Epithelial cell of prostate (primary cell): ENCODE results near the gene ANO10.
"Not testable (repeated sequence)": the region's sequence is repeated elsewhere in the genome, so short reads cannot be mapped to it uniquely, and the experiment has no call there.

Experiments used
- DNase-seq: peaks from one replicate; pipeline ENCODE4 v3.0.0-alpha.2; 2011; ENCODE audit warnings: low read depth, low spot score
- H3K27ac ChIP-seq: fragments of 450-650 bp; 2 replicates; pipeline ENCODE4 v1.5.1; 2017; ENCODE audit warnings: mild to moderate bottlenecking

Gene ANO10

GRCh38 chr3:43490640-43491185, 131.1 kb downstream of the ANO10 start:
- no peak for DNase-seq
- no peak overlapping the region for H3K27ac ChIP-seq

GRCh38 chr3:43489930-43490329, 131.9 kb downstream of the ANO10 start:
- DNase-seq, result no peak
- no peak overlapping the region for H3K27ac ChIP-seq

- no peak overlapping the region for H3K27ac ChIP-seq
- no peak for DNase-seq
Measured at GRCh38 chr3:43485931-43486330, 135.9 kb downstream of the ANO10 start.

- no peak for DNase-seq
- no peak overlapping the region for H3K27ac ChIP-seq
Measured at GRCh38 chr3:43484926-43485488, 136.8 kb downstream of the ANO10 start.

GRCh38 chr3:43481375-43481774, 140.4 kb downstream of the ANO10 start:
- DNase-seq, result no peak
- no peak overlapping the region for H3K27ac ChIP-seq

GRCh38 chr3:43478839-43479238, 143.0 kb downstream of the ANO10 start:
- H3K27ac ChIP-seq, DNase-seq: not testable (repeated sequence)

- no peak for DNase-seq
Measured at GRCh38 chr3:43478118-43478785, 143.6 kb downstream of the ANO10 start.

GRCh38 chr3:43477600-43477999, 144.2 kb downstream of the ANO10 start:
- no peak overlapping the region for H3K27ac ChIP-seq

More at GRCh38 chr3:43478118-43478785, 143.6 kb downstream of the ANO10 start:
- H3K27ac ChIP-seq, result no peak overlapping the region

GRCh38 chr3:43473737-43474136, 148.1 kb downstream of the ANO10 start:
- no peak overlapping the region for H3K27ac ChIP-seq
- DNase-seq, result no peak

More at GRCh38 chr3:43477600-43477999, 144.2 kb downstream of the ANO10 start:
- DNase-seq, result no peak

GRCh38 chr3:43473244-43473643, 148.6 kb downstream of the ANO10 start:
- no peak overlapping the region for H3K27ac ChIP-seq
- no peak for DNase-seq

- no peak overlapping the region for H3K27ac ChIP-seq
- no peak for DNase-seq
Measured at GRCh38 chr3:43468133-43468532, 153.7 kb downstream of the ANO10 start.

GRCh38 chr3:43465109-43465508, 156.7 kb downstream of the ANO10 start:
- peak; percentile 20 for DNase-seq
- no peak overlapping the region for H3K27ac ChIP-seq

GRCh38 chr3:43462566-43462965, 159.2 kb downstream of the ANO10 start:
- H3K27ac ChIP-seq, result not testable (repeated sequence)

GRCh38 chr3:43461345-43461744, 160.5 kb downstream of the ANO10 start:
- no peak overlapping the region for H3K27ac ChIP-seq
- no peak for DNase-seq

More at GRCh38 chr3:43462566-43462965, 159.2 kb downstream of the ANO10 start:
- DNase-seq, result not testable (repeated sequence)

- not testable (repeated sequence) for DNase-seq, H3K27ac ChIP-seq
Measured at GRCh38 chr3:43457038-43457437, 164.8 kb downstream of the ANO10 start.

- H3K27ac ChIP-seq, result no peak overlapping the region
- peak; percentile 12 for DNase-seq
Measured at GRCh38 chr3:43455233-43455632, 166.6 kb downstream of the ANO10 start.

GRCh38 chr3:43453981-43454380, 167.8 kb downstream of the ANO10 start:
- DNase-seq, result no peak
- no peak overlapping the region for H3K27ac ChIP-seq

GRCh38 chr3:43451670-43452254, 170.0 kb downstream of the ANO10 start:
- no peak for DNase-seq

GRCh38 chr3:43448098-43448497, 173.7 kb downstream of the ANO10 start:
- H3K27ac ChIP-seq, result no peak overlapping the region
- no peak for DNase-seq

More at GRCh38 chr3:43451670-43452254, 170.0 kb downstream of the ANO10 start:
- H3K27ac ChIP-seq, result no peak overlapping the region

- no peak for DNase-seq
- H3K27ac ChIP-seq, result no peak overlapping the region
Measured at GRCh38 chr3:43445820-43446219, 176.0 kb downstream of the ANO10 start.

- no peak for DNase-seq
- H3K27ac ChIP-seq, result no peak overlapping the region
Measured at GRCh38 chr3:43442872-43443395, 178.9 kb downstream of the ANO10 start.
